HEK293 (cell line): Measurements from ENCODE around the gene PKP3.

ENCODE experiments used
- CTCF ChIA-PET: fragments of 350-600 bp; formaldehyde crosslinking; extraction: SDS; loops from one replicate; lab custom pipeline; 2021; ENCODE audit warnings: antibody characterized with exemption; lab: Yijun Ruan, JAX
- POLR2A ChIA-PET: fragments of 300-600 bp; formaldehyde crosslinking; extraction: SDS; loops from one replicate; lab custom pipeline; 2020; ENCODE audit warnings: antibody characterized with exemption, inconsistent platforms; lab: Yijun Ruan, JAX
- H3K27ac ChIP-seq: fragments of 200-500 bp; sonication (Bioruptor generic); 2 replicates; pipeline ENCODE4 v1.5.1; 2014; ENCODE audit warnings: low read depth, low read length, control low read depth, inconsistent platforms; ENCODE audit errors: extremely low read depth
- H3K36me3 ChIP-seq, 2 experiments: fragments of 200-500 bp in 1 of 2; sonication (Bioruptor generic) in 1 of 2; 1 replicate in 1 of 2; 2 replicates in 1 of 2; pipeline ENCODE4 v1.5.1; 2014 to 2017; ENCODE audit warnings: inconsistent platforms in 2 of 2, low read length in 2 of 2; ENCODE audit not compliant: control insufficient read depth in 2 of 2, insufficient read depth in 1 of 2
- H3K4me1 ChIP-seq: fragments of 200-500 bp; sonication (Bioruptor generic); 2 replicates; pipeline ENCODE4 v1.5.1; 2014; ENCODE audit warnings: mild to moderate bottlenecking, low read length, inconsistent platforms; ENCODE audit not compliant: control insufficient read depth, insufficient read depth
- H3K4me3 ChIP-seq: 2 replicates; pipeline ENCODE4 v1.5.1; 2011; ENCODE audit warnings: low read depth, mild to moderate bottlenecking, control low read depth, low read length, moderate library complexity
- H3K9me3 ChIP-seq: fragments of 200-500 bp; sonication (Bioruptor generic); 2 replicates; pipeline ENCODE4 v1.5.1; 2014; ENCODE audit warnings: low read depth, low read length, inconsistent platforms; ENCODE audit not compliant: control insufficient read depth, insufficient read depth
- GLIS2 ChIP-seq: fragments of 450-650 bp; formaldehyde crosslinking; IDR thresholded peaks from 2 replicates; pipeline ENCODE4 v1.5.1; 2016; ENCODE audit warnings: missing biosample characterization, missing genetic modification characterization
- KLF16 ChIP-seq: fragments of 450-650 bp; formaldehyde crosslinking; IDR thresholded peaks from 2 replicates; pipeline ENCODE4 v1.5.1; 2017; ENCODE audit warnings: missing biosample characterization, missing genetic modification characterization
- KLF8 ChIP-seq: fragments of 450-650 bp; formaldehyde crosslinking; IDR thresholded peaks from 2 replicates; pipeline ENCODE4 v1.5.1; 2016; ENCODE audit warnings: missing biosample characterization, missing genetic modification characterization
- REPIN1 ChIP-seq: fragments of 450-650 bp; formaldehyde crosslinking; IDR thresholded peaks from 2 replicates; pipeline ENCODE4 v1.5.1; 2017; ENCODE audit warnings: missing biosample characterization, missing genetic modification characterization, low read depth
- YY1 ChIP-seq: fragments of 450-650 bp; formaldehyde crosslinking; IDR thresholded peaks from 2 replicates; pipeline ENCODE4 v1.5.1; 2018; ENCODE audit warnings: missing biosample characterization, missing genetic modification characterization
- ZBTB10 ChIP-seq: fragments of 450-650 bp; formaldehyde crosslinking; IDR thresholded peaks from 2 replicates; pipeline ENCODE4 v1.5.1; 2016; ENCODE audit warnings: missing biosample characterization, missing genetic modification characterization
- ZEB2 ChIP-seq: fragments of 450-650 bp; formaldehyde crosslinking; IDR thresholded peaks from 2 replicates; pipeline ENCODE4 v1.5.1; 2016; ENCODE audit warnings: missing biosample characterization, missing genetic modification characterization
- ZFP41 ChIP-seq: fragments of 450-650 bp; formaldehyde crosslinking; IDR thresholded peaks from 2 replicates; pipeline ENCODE4 v1.5.1; 2016; ENCODE audit warnings: missing biosample characterization, missing genetic modification characterization, borderline replicate concordance
- ZNF133 ChIP-seq: fragments of 450-650 bp; formaldehyde crosslinking; IDR thresholded peaks from 2 replicates; pipeline ENCODE4 v1.5.1; 2016; ENCODE audit warnings: missing biosample characterization, missing genetic modification characterization
- ZNF623 ChIP-seq: fragments of 450-650 bp; formaldehyde crosslinking; IDR thresholded peaks from 2 replicates; pipeline ENCODE4 v1.5.1; 2016; ENCODE audit warnings: missing biosample characterization, missing genetic modification characterization
- ZNF692 ChIP-seq: fragments of 450-650 bp; formaldehyde crosslinking; IDR thresholded peaks from 2 replicates; pipeline ENCODE4 v1.5.1; 2016; ENCODE audit warnings: missing biosample characterization, missing genetic modification characterization
- TF ChIP-seq, protein P1 (sequence below): fragments of 450-650 bp; formaldehyde crosslinking; IDR thresholded peaks from 2 replicates; pipeline ENCODE4 v1.5.1; 2016; ENCODE audit warnings: missing biosample characterization, missing genetic modification characterization
- TF ChIP-seq, protein P2 (sequence below): fragments of 450-650 bp; formaldehyde crosslinking; IDR thresholded peaks from 2 replicates; pipeline ENCODE4 v1.5.1; 2016; ENCODE audit warnings: missing biosample characterization, missing genetic modification characterization
- TF ChIP-seq, protein P3 (sequence below): fragments of 450-650 bp; formaldehyde crosslinking; conservative IDR thresholded peaks from 2 replicates; pipeline ENCODE4 v1.5.1; 2016; ENCODE audit warnings: low read depth, missing biosample characterization, missing genetic modification characterization

The PKP3 gene

DNA sequence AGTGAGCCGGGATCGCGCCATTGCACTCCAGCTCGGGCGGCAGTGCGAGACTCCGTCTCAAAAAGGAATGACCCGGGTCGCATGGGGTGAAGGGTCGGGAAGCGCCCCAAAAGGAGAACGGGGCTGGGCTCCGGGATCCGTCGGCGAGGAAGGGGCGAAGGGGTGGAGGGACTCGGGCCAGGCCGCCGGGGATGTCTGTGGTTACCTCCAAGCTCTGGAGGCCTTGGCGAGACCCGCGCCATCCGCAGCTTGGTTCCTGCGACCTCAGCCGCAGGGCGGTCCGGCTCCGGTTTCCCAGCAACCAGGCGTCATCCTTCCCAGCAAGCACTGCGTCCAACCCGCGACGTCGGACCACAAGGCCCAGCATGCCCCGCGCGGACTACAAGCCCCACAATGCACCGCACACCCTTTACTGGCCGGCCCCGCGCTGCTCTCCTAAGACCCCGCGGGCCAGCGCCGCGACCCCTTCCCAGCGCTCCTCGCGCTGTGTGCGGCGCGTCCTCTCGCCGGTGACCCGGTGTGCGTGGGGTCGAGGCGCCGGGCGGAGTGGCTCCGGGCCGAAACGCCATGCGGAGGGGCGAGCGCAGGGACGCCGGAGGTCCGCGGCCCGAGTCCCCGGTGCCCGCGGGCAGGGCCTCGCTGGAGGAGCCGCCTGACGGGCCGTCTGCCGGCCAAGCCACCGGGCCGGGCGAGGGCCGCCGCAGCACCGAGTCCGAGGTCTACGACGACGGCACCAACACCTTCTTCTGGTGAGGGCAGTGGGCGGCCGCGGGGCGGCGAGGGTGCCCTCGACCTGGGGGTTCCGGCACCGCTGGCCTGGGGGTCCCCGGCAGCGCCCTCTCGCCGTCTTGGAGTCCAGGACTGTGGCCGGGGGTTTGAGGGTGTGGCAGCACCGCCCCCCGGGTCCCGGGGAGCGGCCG lies 56.1 kb downstream of the PKP3 start, which contains the start of gene PTDSS2 (continued):
- TF ChIP-seq ZNF692: peak; percentile 43
- no peak for TF ChIP-seq REPIN1 (tag by site-specific recombination)
- peak; percentile 63 for TF ChIP-seq ZBTB10 (tag by site-specific recombination)
- no peak for TF ChIP-seq ZNF133 (tag by site-specific recombination)
- no peak for TF ChIP-seq ZFP41 (tag by site-specific recombination)
- peak; percentile 32; the same call in 1 of the 2 replicates for TF ChIP-seq ZEB2 (tag by site-specific recombination)
- TF ChIP-seq, protein P1, sequence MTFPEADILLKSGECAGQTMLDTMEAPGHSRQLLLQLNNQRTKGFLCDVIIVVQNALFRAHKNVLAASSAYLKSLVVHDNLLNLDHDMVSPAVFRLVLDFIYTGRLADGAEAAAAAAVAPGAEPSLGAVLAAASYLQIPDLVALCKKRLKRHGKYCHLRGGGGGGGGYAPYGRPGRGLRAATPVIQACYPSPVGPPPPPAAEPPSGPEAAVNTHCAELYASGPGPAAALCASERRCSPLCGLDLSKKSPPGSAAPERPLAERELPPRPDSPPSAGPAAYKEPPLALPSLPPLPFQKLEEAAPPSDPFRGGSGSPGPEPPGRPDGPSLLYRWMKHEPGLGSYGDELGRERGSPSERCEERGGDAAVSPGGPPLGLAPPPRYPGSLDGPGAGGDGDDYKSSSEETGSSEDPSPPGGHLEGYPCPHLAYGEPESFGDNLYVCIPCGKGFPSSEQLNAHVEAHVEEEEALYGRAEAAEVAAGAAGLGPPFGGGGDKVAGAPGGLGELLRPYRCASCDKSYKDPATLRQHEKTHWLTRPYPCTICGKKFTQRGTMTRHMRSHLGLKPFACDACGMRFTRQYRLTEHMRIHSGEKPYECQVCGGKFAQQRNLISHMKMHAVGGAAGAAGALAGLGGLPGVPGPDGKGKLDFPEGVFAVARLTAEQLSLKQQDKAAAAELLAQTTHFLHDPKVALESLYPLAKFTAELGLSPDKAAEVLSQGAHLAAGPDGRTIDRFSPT (tag by site-specific recombination): no peak
- no peak for TF ChIP-seq KLF16 (tag by site-specific recombination)
- TF ChIP-seq, protein P2, sequence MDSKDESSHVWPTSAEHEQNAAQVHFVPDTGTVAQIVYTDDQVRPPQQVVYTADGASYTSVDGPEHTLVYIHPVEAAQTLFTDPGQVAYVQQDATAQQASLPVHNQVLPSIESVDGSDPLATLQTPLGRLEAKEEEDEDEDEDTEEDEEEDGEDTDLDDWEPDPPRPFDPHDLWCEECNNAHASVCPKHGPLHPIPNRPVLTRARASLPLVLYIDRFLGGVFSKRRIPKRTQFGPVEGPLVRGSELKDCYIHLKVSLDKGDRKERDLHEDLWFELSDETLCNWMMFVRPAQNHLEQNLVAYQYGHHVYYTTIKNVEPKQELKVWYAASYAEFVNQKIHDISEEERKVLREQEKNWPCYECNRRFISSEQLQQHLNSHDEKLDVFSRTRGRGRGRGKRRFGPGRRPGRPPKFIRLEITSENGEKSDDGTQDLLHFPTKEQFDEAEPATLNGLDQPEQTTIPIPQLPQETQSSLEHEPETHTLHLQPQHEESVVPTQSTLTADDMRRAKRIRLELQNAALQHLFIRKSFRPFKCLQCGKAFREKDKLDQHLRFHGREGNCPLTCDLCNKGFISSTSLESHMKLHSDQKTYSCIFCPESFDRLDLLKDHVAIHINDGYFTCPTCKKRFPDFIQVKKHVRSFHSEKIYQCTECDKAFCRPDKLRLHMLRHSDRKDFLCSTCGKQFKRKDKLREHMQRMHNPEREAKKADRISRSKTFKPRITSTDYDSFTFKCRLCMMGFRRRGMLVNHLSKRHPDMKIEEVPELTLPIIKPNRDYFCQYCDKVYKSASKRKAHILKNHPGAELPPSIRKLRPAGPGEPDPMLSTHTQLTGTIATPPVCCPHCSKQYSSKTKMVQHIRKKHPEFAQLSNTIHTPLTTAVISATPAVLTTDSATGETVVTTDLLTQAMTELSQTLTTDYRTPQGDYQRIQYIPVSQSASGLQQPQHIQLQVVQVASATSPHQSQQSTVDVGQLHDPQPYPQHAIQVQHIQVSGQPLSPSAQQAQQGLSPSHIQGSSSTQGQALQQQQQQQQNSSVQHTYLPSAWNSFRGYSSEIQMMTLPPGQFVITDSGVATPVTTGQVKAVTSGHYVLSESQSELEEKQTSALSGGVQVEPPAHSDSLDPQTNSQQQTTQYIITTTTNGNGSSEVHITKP (tag by site-specific recombination): peak; percentile 87
- peak; percentile 34; the same call in 1 of the 2 replicates for TF ChIP-seq KLF8 (tag by site-specific recombination)
- peak; percentile 52; the same call in 1 of the 2 replicates for TF ChIP-seq YY1 (tag by site-specific recombination)

GRCh38 chr11:450809-451451 lies 56.9 kb downstream of the PKP3 start:
- H3K4me3 ChIP-seq: peak overlapping the region; percentile 89
- H3K27ac ChIP-seq: peak overlapping the region; percentile 65; the same call in 1 of the 2 replicates
- no peaks in the 10 kb centered on the region for H3K4me1 ChIP-seq
- H3K36me3 ChIP-seq: peaks cover 0 to 43% of the 10 kb centered on the region in 2 experiments; a peak in 1 of 3 replicates
- ChIA-PET POLR2A (interaction anchor here (0.6 to 2.1 kb wide), 3 partner anchors 10 to 234 kb away, joined by 3 to 13 read pairs (median 4); no protein-coding TSS in a partner anchor), CTCF (interaction anchor here (0.6 to 1.5 kb wide), 8 partner anchors 44 to 272 kb away, joined by 3 to 7 read pairs (median 4); partner anchors contain the start of gene RNH1)
- no peaks in the 10 kb centered on the region for H3K9me3 ChIP-seq
- TF ChIP-seq, protein P3, sequence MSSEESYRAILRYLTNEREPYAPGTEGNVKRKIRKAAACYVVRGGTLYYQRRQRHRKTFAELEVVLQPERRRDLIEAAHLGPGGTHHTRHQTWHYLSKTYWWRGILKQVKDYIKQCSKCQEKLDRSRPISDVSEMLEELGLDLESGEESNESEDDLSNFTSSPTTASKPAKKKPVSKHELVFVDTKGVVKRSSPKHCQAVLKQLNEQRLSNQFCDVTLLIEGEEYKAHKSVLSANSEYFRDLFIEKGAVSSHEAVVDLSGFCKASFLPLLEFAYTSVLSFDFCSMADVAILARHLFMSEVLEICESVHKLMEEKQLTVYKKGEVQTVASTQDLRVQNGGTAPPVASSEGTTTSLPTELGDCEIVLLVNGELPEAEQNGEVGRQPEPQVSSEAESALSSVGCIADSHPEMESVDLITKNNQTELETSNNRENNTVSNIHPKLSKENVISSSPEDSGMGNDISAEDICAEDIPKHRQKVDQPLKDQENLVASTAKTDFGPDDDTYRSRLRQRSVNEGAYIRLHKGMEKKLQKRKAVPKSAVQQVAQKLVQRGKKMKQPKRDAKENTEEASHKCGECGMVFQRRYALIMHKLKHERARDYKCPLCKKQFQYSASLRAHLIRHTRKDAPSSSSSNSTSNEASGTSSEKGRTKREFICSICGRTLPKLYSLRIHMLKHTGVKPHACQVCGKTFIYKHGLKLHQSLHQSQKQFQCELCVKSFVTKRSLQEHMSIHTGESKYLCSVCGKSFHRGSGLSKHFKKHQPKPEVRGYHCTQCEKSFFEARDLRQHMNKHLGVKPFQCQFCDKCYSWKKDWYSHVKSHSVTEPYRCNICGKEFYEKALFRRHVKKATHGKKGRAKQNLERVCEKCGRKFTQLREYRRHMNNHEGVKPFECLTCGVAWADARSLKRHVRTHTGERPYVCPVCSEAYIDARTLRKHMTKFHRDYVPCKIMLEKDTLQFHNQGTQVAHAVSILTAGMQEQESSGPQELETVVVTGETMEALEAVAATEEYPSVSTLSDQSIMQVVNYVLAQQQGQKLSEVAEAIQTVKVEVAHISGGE (tag by site-specific recombination): peak; percentile 32; the same call in 1 of the 2 replicates
- TF ChIP-seq GLIS2 (tag by site-specific recombination) (peak; percentile 78), ZNF623 (tag by site-specific recombination) (no peak)
- TF ChIP-seq, protein P2 (tag by site-specific recombination): peak; percentile 86
